ENCODE results near the gene MDFI.

The MDFI gene

DNA sequence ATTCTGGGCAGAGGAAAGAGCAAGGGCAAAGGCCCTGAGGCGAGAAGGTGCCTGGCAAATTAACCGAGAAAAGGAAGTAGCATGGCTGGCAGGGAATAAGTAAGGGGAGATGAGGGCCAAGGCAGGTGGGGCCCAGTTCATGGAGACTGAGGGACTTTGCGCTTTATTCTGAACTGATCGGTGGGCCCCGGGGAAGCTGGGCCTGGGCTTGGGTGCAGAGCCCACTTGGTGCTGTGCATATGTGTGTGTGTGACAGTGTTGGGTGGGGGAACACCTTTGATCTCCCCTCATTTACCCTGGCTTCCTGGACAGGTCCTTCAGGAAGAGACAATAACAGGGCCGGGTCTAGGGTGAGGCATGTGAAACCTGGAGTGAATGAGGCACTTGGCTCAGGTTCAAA lies 2.9 kb upstream of the MDFI start:
- no peak for DNase-seq

DNA sequence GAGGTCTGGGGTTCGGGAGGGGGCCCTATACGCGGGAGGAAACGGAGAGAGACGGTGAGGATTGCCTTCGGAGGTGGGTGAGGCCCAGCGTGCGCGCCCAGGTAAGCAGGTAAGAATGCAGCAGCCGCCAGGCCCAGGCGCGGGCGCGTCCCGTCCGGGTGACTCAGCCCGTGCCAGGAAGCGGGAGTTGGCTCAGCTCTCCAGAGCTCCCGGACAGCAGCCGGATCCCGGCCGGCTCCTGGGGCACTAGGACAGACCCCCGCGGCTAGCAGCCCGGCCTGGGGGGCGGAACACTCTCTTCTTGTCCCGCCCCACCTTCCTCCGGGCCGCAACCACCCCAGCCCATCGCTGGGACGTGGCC lies 1.5 kb upstream of the MDFI start:
- DNase-seq = no peak

DNA sequence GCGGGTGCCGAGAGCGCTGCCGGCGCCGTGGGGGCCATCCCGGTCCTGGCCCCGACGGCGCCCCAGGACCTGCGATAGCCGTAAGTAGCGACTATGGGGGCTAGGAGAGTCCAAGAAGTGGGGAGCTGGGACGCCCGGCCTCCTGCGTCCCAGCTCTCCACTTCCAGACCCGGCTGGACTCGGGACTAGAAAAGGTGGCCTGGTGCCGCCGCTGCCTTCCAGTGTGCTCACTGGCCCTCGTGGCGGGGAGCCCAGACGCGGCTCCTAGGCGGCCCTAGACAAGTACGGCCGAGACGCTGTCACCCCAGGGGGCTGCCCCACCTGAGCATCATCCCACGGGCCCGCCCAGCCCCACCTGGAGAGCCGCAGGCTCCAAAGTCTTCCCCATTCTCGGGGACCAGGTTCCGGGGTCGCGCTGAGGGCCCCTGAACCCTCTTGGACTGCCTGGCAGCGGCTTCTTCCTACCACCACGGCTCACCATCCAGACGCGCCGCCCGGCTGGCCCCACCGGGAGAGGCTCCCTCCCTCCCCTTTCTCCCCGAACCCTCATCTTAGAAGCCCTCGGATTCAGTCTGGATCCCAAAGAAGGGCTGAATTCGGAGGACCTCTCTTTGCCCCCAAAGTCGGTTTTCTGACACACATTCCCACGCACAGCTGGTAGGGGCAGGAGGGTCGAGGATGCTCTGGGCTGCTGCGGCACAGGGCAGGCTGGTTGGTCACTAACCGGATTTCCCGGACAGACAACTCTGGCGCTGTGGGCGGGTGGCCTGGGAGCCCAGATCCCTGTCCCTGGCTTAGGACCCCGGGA lies 870 bp upstream of the MDFI start:
- no peak for DNase-seq

DNA sequence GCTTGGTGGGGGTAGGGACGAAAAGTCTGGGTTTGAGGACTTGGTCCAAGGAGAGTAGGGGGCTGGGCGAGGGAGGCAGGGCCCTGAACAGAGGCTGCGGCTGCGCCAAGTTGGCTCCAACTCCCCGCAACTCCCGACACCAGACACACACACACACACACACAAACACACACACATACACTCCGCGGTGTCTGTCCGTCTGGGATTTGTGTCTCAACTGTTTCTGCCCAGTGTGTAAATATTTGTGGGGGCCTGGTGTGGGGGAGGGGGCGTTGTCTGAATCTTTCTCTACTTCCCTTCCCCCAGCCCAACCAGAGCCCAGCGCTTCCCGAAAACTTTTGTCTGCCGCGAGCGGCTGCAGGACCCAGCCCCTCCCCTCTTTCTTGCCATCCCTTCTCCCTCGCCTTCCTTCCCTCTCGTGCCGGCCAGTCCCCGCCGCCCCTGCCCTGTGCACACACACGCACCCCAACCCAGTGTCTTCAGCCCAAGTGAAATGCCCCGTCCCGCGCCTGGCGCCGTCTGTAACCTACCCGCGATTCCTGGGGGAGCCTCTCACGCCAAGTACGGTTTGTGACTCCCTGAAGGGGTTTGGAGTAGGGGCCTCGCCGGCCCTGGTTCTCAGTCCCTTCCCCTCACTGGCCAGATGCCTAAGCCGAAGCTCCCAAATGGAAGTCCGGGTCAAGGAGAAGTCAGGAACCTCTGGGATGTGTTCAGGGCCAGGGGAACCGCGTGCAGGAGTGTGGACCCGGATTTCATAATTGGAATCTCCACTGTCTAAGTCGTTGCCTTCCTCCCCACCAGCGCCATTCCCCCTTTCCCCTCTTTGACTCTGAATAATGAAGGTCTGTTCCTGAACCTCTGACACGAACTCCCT lies 904 bp downstream of the MDFI start:
- peak; percentile 82 for DNase-seq

DNA sequence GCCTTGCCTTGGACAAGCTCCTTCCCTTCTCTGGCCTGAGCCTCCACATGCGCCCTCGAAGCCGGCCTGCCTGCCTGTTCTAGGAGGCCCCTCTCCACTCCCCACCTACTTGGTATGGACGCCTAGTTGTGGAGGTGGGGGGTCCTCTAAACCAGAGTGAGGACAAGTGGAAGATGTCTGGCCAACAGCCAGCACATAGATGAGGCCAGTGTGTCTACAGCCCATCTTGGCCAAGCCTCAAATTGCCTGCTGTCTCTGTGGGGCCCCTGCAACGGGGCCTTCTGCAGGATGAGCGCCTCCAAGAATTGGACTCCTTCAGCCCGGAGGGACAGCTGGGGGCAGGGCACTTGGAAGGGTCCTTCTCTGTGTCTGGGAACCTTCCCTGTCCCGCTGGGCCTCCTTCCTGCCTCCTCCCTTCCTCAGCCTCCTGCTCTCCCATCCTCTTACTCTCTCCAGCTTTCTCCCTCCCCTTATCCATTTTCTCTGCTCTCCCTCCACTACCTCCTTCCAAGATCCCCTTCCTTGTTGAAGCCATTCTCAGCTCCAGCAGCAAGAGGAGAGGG lies 1.6 kb downstream of the MDFI start:
- DNase-seq = peak; percentile 78

DNA sequence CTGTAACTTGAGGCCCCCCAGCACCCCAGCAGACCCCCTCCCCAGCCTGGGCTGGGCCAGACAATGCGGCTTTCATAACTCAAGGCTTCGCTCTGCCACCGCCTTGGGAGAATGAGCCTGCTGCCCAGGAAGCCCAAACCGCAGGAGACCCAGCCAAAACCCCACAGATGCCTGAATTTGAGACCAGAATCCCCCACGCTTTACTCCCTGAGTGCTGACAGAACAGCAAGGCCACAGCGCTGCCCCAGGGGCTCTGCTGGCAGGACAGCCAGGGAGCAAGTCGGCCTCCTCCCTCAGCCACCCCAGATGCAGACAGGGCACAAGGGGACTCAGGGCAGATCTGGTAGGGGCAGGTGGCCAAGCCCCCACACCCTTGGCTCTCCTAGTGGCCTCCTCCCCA lies 2.2 kb downstream of the MDFI start:
- no peak for DNase-seq

DNA sequence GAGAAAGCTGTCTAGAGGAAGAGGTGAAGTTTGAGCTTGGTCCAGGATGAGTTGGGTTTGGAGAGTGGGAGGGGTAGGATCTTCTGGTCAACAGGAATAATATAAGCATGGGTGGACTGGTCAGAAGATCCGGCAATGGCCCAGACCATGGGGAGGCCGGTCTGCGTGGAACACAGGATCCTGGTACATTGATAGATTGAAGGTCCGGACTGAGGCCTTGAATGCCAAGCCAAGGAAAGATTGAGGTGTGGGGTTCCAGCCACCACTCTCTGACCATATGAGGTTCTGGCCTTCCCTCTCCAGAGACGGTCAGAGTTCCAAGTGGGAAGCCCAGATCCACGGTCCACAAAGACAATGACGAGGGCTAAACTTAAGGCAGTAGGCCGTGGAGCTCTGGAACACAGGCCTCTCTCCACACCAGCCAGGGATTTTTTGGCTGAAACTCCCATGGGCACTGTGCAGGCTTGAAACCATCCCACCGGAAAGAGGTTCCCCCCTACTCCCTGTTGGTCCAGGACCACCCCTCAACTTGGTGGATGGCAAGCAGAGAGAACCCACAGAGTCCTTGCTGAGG lies 3.2 kb downstream of the MDFI start:
- no peak for DNase-seq

DNA sequence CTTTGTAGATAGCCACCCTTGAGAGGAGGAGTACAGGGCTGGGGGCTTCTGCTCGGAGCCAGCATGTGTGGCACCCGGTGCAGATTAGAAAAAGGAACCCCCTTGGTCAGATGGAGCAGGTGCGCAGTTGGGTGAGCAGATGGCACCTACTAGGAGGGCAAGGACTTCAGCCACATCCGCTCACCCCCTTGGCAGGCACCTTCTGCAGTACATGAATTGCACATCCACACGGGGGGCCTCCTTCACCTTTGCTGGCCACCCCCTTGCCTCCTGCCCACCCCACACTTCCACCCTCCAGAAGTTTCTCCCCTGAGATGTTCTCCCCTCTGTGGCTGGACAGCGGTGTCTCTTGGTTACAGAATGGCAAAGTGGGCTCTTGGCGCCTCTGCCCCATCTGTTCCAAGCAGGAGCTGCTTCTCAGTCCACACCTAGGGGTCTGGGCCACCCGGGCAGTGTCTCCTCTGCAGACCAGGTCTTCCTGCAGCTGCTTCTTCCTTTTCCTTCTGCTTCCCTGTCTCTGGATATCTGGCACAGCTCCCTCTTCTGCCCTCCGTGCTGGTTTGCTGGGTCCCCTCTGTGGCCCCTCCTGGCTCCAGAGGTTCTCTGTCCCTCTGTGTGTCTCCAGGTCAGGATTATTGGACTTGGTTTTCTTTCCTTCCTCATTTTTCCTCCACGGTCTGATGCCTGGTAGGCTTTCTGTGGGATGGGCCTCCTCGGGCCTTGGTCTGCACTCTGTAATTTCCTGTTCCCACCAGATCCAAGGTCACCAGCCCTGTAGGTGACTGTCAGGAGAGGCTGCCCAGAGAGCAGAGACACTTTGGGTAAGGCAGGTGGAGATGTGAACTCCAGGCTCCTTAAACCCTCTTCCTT lies 4.1 kb downstream of the MDFI start:
- DNase-seq = no peak

DNA sequence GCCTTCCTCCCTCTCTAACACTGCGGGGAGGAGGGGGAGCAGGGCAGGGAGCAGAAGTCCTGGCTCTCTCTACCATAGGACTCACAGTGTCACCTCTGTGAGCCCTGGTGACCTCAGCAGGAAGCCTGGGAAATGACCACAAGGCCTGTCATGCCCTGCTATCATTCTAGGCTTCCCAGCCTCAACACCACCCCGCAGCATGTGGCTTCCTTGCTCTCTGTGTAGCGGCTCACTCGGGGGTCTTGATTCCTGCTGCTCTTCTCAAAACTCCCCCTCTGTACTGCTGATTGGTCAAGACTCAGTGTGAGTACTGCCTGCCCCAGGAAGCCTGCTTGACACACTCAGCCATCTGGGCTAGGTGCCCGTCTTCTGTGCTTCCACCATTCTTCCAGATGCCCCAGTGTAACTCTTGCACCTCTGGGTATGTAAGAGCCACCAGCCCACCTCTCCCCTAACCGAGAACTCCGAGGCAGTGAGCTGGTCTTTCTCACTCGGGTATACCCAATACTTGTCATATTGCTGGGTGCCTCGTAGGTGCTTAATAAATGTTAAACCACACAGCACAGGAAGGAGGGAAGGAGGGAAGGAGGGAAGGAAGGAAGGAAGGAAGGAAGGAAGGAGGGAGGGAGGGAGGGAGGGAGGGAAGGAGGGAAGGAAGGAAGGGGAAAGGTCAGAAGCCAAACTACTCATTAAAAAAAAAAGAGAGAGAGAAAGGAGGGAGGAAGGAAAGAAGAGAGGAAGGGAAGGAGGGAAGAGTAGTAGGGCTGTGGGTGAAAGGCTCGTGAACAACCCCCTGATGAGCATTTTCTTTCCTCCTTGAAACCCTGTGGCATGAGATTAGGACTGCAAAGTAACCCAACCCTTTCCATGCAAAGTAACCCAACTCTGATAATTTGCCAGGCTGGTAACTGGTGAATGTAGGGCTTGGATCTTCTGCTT lies 5.0 kb downstream of the MDFI start:
- no peak for DNase-seq

DNA sequence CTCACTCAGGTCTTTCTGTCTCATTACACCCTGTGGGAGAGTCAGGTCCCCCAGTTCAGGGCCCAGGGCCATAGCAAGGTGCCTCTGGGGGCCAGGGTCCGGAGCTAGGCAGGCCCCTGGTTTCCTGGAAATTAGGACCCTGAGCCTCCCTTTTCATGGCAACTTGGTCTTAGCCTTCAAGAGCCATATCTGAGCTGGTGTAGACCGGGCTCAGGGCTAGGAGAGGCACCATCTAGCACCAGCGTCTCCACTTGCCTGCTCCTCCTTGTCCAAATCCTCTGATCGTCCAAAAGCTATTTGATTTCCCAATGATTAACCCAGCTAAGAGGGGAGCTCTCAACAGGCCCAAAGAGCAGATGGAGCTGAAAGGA lies 5.6 kb downstream of the MDFI start:
- no peak for DNase-seq

DNA sequence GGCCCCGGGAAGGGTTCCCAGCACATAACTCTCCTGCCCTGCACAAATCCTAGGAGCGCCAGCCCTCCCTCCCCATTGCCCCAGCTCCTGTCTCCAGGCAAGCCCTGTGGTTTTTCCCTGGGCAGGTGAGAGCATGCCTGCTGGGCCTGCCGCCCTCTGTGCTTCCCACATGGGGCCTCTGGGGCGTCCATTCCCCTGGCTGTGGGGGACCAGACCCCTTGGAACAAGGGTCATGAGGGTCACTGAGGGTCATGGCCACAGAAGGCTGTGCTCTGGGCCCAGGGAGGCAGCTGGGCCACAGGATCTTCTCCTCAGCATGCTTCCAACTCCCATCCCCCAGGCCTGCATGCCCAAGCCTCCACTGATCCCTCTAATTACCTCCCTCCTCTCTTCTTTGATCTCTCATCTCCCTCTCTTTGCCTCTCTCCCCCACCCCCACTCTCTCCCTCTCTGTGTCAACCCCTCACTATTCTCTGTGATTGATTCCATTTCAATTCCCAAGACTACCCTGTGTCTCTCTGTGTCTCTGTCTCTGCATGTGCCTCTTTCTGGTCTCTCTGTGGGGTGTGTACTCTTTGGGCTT lies 6.1 kb downstream of the MDFI start:
- peak; percentile 63 for DNase-seq

DNA sequence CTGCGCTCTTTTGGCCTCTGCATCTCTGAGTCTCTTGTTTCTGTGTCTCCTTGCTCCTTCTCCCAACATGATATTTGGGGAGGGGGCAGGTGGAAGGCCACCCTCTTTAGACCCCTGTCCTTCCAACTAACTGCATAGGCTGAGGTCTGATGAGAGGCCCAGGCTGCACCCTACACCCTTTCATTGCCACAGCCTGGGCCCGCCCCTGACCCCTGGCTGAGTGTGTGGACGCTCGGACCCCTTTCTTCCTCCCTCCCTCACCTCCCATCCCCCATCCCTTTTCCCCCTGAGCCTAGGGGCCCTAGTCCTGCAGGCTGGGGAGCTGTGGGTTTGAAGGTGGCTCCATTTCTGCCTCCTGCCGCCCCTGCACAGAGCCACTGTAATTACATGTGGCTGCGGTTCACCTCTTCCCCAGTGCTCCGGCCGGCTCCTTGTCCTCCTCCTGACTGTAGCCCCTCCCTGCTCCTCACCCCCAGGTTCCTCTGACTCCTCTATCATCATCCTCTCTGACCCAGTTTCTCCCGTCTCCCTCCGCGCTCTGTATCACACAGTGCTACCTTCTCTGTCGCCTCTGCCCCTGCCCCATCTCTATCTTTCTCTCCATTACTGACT lies 6.8 kb downstream of the MDFI start:
- no peak for DNase-seq

DNA sequence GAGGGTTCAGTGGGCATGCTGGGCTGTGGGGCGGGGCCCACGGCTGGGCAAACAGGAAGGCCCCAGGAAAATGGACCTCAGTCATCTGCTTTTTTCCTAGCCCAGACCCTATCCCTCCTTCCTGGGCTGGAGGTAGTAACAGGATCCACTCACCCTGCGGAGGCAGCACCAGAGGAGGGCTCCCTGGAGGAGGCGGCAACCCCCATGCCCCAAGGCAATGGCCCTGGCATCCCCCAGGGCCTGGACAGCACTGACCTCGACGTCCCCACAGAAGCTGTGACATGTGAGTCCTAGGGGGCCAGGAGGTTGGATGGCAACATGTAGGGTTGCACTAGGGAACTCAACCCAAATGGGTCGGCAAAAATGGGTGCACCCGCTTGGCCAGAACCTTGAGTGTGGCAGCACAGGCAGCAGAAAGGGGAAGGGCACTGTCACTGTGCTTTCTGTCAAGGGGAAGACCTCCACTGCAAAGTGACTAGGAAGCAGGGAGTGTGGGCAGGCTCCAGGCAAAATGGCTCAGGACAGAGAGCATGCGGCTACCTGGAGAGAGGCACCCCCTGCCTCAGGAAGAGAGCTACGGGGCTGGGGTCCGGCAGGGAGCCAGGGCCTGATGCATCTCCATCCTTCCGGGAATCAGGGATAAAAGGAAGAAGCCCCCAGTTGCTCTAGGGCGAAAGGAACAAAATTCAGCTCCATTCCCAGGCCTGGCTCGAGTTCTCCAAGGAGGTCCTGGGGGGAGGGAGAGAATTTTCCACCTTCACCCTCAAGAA lies 7.9 kb downstream of the MDFI start:
- no peak for DNase-seq

DNA sequence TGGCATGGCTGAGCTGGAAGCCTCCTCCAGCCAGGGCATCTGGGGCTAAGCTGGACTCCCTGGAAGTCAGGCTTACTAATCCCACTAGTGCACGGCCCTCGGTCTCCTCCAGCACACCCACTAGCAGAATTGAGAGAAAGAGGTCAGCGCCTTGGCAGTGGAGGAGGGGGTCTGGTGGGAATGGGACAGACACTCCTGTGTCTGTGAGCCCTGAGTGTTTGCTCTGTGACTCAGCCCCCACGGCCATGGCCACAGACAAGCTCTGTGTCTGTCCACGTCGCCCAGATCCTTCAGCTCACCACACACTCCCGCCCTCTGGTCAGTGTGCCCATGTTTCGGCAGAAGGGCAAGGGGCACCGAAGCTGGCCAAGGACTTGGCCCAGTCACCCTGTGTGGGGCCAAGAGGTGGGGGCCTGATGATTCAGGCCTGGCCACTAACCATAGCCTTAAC lies 8.8 kb downstream of the MDFI start:
- DNase-seq = no peak

DNA sequence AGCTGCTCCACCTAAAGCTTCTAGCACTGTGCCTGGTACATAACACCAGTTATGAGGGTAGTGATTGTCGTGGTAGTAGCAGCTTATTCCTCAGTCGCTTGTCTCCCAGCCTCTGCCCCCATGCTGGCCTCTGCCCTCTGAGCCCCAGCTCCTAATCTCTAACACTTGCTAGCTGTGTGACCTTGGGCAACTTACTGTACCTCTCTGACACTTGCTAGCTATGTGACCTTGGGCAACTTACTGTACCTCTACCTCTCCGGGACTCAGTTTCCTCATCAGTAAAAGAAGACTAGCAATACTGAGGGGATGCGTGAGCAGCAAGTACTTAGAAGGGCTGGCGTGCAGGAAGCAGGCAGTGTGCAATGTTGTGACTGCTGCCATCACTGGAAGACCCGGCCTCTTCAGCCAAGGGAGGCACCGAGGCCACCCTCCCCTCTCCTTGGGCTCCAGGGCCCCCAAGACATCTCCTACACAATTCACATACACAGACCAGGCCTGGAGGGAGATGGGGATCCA lies 9.9 kb downstream of the MDFI start:
- no peak for DNase-seq

DNA sequence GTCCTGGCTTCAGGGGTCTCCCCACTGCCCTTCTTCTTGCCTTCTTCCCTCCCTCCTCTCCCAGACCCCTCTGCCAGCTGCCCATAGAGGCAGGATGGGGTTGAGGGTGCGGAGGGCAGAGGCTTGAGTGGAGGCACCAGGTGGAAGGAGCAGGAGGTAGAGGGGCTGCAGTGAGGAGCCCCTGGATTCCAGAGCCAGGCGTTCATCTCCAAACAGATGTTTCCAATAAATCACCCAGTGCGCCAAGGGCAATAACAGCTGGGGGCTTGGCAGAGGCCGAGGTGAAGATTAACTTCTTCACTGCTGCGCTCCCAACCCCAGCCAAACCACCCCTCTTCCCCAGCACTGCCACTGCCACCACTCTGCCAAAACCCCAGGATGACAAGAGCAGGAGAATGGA lies 10.7 kb downstream of the MDFI start:
- peak; percentile 58 for DNase-seq

DNA sequence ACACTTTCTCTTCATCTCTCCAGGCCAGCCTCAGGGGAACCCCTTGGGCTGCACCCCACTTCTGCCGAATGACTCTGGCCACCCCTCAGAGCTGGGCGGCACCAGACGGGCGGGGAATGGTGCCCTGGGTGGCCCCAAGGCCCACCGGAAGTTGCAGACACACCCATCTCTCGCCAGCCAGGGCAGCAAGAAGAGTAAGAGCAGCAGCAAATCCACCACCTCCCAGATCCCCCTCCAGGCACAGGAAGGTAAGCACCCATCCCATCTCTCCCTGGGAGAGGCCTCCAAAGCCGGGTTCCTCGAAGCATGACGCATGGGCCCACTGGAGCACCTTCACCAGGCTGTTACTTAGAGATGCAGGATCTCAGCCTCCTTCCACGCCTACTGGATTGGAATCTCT lies 11.3 kb downstream of the MDFI start:
- no peak for DNase-seq

DNA sequence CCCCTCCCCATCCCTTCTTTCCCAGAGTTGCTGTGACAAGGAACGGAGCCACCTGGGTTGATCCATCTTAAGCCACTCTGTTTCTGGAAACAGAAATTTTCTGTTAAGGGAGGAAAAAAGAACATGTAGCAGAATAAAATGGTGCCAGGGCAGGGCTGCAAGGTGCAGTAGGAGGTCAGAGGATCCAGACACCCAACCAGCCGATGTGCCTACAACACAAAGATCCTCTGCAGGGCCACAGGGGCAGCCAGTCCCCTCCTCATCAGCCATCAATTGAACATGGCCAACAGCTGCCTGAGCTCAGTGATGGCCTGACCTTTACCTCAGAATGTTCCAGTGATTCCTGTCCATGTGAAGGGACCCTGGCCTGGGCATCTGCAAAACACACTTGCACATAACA lies 11.9 kb downstream of the MDFI start:
- DNase-seq = no peak

DNA sequence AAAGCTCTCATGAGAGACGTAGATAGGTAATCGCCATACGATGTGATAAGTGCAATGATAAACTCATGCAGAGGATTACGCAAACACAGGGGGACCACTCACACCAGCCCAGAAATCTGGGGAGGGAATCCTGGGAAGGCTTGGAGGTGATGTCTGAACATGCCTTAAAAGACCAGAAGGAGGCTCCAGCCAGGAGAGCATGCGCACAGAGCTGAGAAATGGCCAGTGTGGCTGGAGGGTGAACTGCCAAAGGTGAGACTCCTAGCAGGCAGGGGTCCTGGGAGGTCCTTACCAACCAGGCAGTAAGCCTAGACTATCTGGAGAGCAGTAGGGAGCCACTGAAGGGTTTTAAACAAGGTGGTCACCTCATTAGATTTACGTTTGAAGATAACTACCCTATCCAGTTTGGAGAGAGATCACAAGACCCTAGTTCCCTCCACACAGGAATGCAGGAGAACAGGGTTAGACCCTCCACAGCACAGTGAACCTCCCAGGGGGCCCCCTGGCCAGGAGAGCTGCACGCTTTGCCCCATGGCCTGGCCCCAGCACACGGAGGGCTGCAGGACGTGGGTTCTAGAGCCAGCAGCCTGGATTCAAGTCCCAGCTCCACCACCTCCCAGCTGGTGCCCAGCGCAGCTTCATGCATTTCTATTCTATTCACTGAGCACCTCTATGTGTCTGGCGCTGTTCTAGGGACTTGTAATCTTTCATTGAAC lies 13.1 kb downstream of the MDFI start:
- no peak for DNase-seq

All from eye (tissue), 1 donor.